GM23338 (cell line): ENCODE data around the gene RPS19. TPM values are rescaled to one million over a fixed set of nuclear protein-coding genes. Genes with fewer than 3 reads are reported as not detected.

Experiments used
- ATAC-seq: fragments of 200-7000 bp; cut with Tn5 transposase; 3 replicates; pipeline ENCODE4 v1.9.1; 2020
- DNase-seq: peaks from one replicate; pipeline ENCODE4 v3.0.0-alpha.2; 2015; ENCODE audit warnings: low spot score
- H2AFZ ChIP-seq: fragments of 200-600 bp; sonication (generic); 2 replicates; pipeline ENCODE4 v1.8.0; 2016; ENCODE audit warnings: antibody characterized with exemption, mild to moderate bottlenecking, moderate library complexity
- H3F3A ChIP-seq: fragments of 200-600 bp; sonication (generic); replicated peaks from 2 replicates; pipeline ENCODE4 v1.8.0; 2017; ENCODE audit warnings: antibody characterized with exemption, mixed run types, low read depth
- H3K27ac ChIP-seq: fragments of 200-600 bp; sonication (generic); 2 replicates; pipeline ENCODE4 v1.6.1; 2016; ENCODE audit warnings: low read depth
- H3K27me3 ChIP-seq: fragments of 200-600 bp; sonication (generic); 2 replicates; pipeline ENCODE4 v1.8.0; 2016; ENCODE audit warnings: mild to moderate bottlenecking, mixed run types, moderate library complexity; ENCODE audit not compliant: insufficient read depth
- H3K36me3 ChIP-seq: fragments of 200-600 bp; sonication (generic); 2 replicates; pipeline ENCODE4 v1.8.0; 2016; ENCODE audit warnings: mild to moderate bottlenecking; ENCODE audit not compliant: insufficient read depth
- H3K4me1 ChIP-seq: fragments of 200-600 bp; sonication (generic); 2 replicates; pipeline ENCODE4 v1.8.0; 2016; ENCODE audit warnings: mild to moderate bottlenecking, moderate library complexity; ENCODE audit not compliant: insufficient read depth
- H3K4me2 ChIP-seq: fragments of 200-600 bp; sonication (generic); 2 replicates; pipeline ENCODE4 v1.7.1; 2017; ENCODE audit warnings: mixed run types
- H3K4me3 ChIP-seq: fragments of 200-600 bp; sonication (generic); 2 replicates; pipeline ENCODE4 v1.6.1; 2016; ENCODE audit warnings: mixed run types
- H3K79me2 ChIP-seq: fragments of 200-600 bp; sonication (generic); replicated peaks from 2 replicates; pipeline ENCODE4 v1.8.0; 2017; ENCODE audit warnings: mild to moderate bottlenecking; ENCODE audit not compliant: insufficient read depth
- H3K9me2 ChIP-seq: fragments of 200-600 bp; sonication (generic); 2 replicates; pipeline ENCODE4 v1.8.0; 2017; ENCODE audit not compliant: insufficient read depth
- H4K20me1 ChIP-seq: fragments of 200-600 bp; sonication (generic); replicated peaks from 2 replicates; pipeline ENCODE4 v1.8.0; 2017; ENCODE audit warnings: mild to moderate bottlenecking; ENCODE audit not compliant: insufficient read depth
- H3K27ac Mint-ChIP-seq: 2 replicates; pipeline ENCODE4 v1.8.0; 2020; ENCODE audit warnings: inconsistent platforms, mild to moderate bottlenecking, moderate library complexity, mixed read lengths
- H3K27me3 Mint-ChIP-seq: 3 replicates; pipeline ENCODE4 v1.8.0; 2022; ENCODE audit warnings: low read depth, mild to moderate bottlenecking, moderate library complexity, mixed read lengths, inconsistent platforms; ENCODE audit not compliant: insufficient read depth, poor library complexity
- H3K36me3 Mint-ChIP-seq: 3 replicates; pipeline ENCODE4 v1.8.0; 2021; ENCODE audit warnings: low read depth, mild to moderate bottlenecking, inconsistent platforms, moderate library complexity, mixed read lengths
- H3K4me1 Mint-ChIP-seq: 3 replicates; pipeline ENCODE4 v1.8.0; 2020; ENCODE audit warnings: mild to moderate bottlenecking, inconsistent platforms, mixed read lengths
- H3K4me3 Mint-ChIP-seq: 3 replicates; pipeline ENCODE4 v1.8.0; 2021; ENCODE audit warnings: moderate library complexity, mild to moderate bottlenecking, inconsistent platforms, mixed read lengths
- H3K9me3 Mint-ChIP-seq: 3 replicates; pipeline ENCODE4 v1.8.0; 2020; ENCODE audit warnings: moderate library complexity, mild to moderate bottlenecking, inconsistent platforms, mixed read lengths
- CREB1 ChIP-seq: fragments of 250-450 bp; sonication (Bioruptor Pico); IDR thresholded peaks from 2 replicates; pipeline ENCODE4 v1.5.0; 2020; ENCODE audit warnings: low read depth, mild to moderate bottlenecking, moderate library complexity
- ETS1 ChIP-seq: IDR thresholded peaks from 2 replicates; pipeline ENCODE4 v1.6.1; 2016; ENCODE audit warnings: antibody characterized with exemption
- EZH2phosphoT487 ChIP-seq: fragments of 200-600 bp; sonication (generic); IDR thresholded peaks from one replicate; pipeline ENCODE4 v1.8.1; 2018; ENCODE audit warnings: antibody characterized with exemption; ENCODE audit not compliant: unreplicated experiment
- JUNB ChIP-seq: IDR thresholded peaks from one replicate; pipeline ENCODE4 v1.6.1; 2016; ENCODE audit warnings: antibody characterized with exemption; ENCODE audit not compliant: unreplicated experiment
- NANOG ChIP-seq: IDR thresholded peaks from 2 replicates; pipeline ENCODE4 v1.6.1; 2016; ENCODE audit warnings: antibody characterized with exemption, borderline replicate concordance
- POLR2AphosphoS5 ChIP-seq: IDR thresholded peaks from 2 replicates; pipeline ENCODE4 v1.6.1; 2016; ENCODE audit warnings: antibody characterized with exemption, low read depth
- REST ChIP-seq: IDR thresholded peaks from one replicate; pipeline ENCODE4 v1.6.1; 2018; ENCODE audit warnings: antibody characterized with exemption; ENCODE audit not compliant: unreplicated experiment
- ZNF114 ChIP-seq: fragments of 250-450 bp; sonication (Bioruptor Pico); IDR thresholded peaks from 2 replicates; pipeline ENCODE4 v1.5.0; 2020; ENCODE audit warnings: mild to moderate bottlenecking, moderate library complexity
- ZNF331 ChIP-seq: fragments of 250-450 bp; sonication (Bioruptor Pico); IDR thresholded peaks from 2 replicates; pipeline ENCODE4 v1.5.0; 2020; ENCODE audit warnings: low read depth, mild to moderate bottlenecking, moderate library complexity
- ZNF462 ChIP-seq: fragments of 250-450 bp; sonication (Bioruptor Pico); IDR thresholded peaks from 2 replicates; pipeline ENCODE4 v1.5.0; 2020; ENCODE audit warnings: mild to moderate bottlenecking, moderate library complexity
- polyA plus RNA-seq: library from polyadenylated mRNA; unstranded; fragments of >200 nt; fragmentation: Nextera tagmentation; extraction: Ambion mirVana; gene quantifications from 2 replicates; pipeline ENCODE4 v1.2.1, GENCODE V29; 2016
- total RNA-seq: library from RNA; depleted of rRNA; stranded (reverse); fragments of >200 nt; shearing (Covaris generic); gene quantifications from 2 replicates; pipeline ENCODE4 v1.2.3, GENCODE V29; 2014

The RPS19 gene
- total and polyA plus RNA-seq, 2 experiments from 2014 or later = 1,798 to 4,073 TPM

DNA sequence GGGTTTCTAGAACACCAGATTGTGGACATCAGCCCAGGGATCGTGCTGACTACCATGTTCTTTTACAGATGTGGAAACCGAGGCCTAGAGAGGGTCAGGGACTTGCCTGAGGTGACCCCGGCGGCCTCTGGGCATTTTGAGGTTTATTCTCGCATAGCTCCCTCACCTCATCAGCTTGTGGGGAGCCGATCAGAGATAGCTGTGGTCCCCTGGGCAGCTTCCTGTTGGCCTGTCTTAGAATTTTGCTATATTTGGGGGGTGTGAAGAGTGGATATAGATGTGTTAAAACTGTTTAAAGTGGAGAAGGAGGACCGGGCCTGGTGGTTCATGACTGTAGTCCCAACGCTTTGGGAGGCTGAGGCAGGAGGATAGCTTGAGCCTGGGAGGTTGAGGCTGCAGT, 29.8 kb downstream of the RPS19 start (continued):
- no peak for TF ChIP-seq ZNF462
- no peak for TF ChIP-seq ZNF331 (CRISPR knock-in tag)
- no peak for TF ChIP-seq EZH2phosphoT487
- TF ChIP-seq NANOG = no peak
- TF ChIP-seq POLR2AphosphoS5 = no peak
- no peak for TF ChIP-seq ZNF114 (CRISPR knock-in tag)
- TF ChIP-seq JUNB = no peak
- TF ChIP-seq CREB1 = no peak
- TF ChIP-seq ETS1 = no peak

DNA sequence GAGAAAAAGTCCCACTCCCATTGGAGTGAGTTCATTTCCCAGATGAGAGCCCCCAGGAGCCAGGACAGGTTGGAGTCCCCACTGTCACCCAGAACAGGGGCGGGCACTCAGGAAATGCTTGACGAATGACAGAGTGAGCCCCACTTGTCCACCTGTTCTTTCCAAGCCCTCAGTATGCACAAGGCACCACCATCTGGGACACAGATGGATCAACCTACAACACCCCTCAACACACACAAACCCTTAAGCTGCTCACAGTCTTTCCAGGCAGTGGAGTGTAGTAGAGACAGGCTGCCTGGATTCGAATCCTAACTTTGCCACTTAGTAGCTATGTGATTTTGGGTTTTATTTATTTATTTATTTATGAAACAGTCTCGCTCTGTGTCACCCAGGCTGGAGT, 30.9 kb downstream of the RPS19 start:
- H3K27ac Mint-ChIP-seq = no peak overlapping the region
- Histone ChIP-seq H3K79me2 (no peaks in the 10 kb centered on the region; the same call in 1 of the 2 replicates), H3K4me1 (peaks cover 21% of the 10 kb centered on the region), H4K20me1 (peaks cover 4% of the 10 kb centered on the region; the same call in 1 of the 2 replicates), H3F3A (peaks cover 16% of the 10 kb centered on the region), H3K4me3 (no peak overlapping the region), H3K36me3 (no peaks in the 10 kb centered on the region), H3K4me2 (no peak overlapping the region), H3K27ac (no peak overlapping the region), H3K9me2 (no peaks in the 10 kb centered on the region), H3K27me3 (no peaks in the 10 kb centered on the region), H2AFZ (no peak overlapping the region)
- DNase-seq (no peak), ATAC-seq (no peak)
- H3K4me1 Mint-ChIP-seq = peaks cover 43% of the 10 kb centered on the region
- no peak overlapping the region for H3K4me3 Mint-ChIP-seq
- peaks cover 24% of the 10 kb centered on the region; the same call in 2 of the 3 replicates for H3K36me3 Mint-ChIP-seq
- TF ChIP-seq POLR2AphosphoS5 (no peak), REST (no peak), ZNF331 (CRISPR knock-in tag) (no peak), NANOG (no peak)
- peaks cover 12% of the 10 kb centered on the region for H3K27me3 Mint-ChIP-seq
- peaks cover 3% of the 10 kb centered on the region; the same call in 1 of the 3 replicates for H3K9me3 Mint-ChIP-seq
